IPS DF 19.7 (cell line): ENCODE results near the gene CACNG3.
A peak's percentile ranks its signal among the peaks of the same experiment; 100 is the strongest.
"Not testable (repeated sequence)": the region's sequence is repeated elsewhere in the genome, so short reads cannot be mapped to it uniquely, and the experiment has no call there.

ENCODE experiments used
- DNase-seq: peaks from one replicate; pipeline ENCODE4 v3.0.0-alpha.2; 2013; ENCODE audit warnings: low read depth, low spot score

CACNG3 gene

GRCh38 chr16:24279982-24280515, 23.9 kb downstream of the CACNG3 start:
- DNase-seq, result no peak

- DNase-seq, result no peak
These were observed 25.3 kb downstream of the CACNG3 start for GRCh38 chr16:24281466-24281865.

- DNase-seq, result no peak
These were observed 26.0 kb downstream of the CACNG3 start for GRCh38 chr16:24282141-24282540.

- no peak for DNase-seq
These were observed 30.7 kb downstream of the CACNG3 start for GRCh38 chr16:24286741-24287405.

GRCh38 chr16:24288516-24288915, 32.4 kb downstream of the CACNG3 start:
- no peak for DNase-seq

- no peak for DNase-seq
These were observed 33.1 kb downstream of the CACNG3 start for GRCh38 chr16:24289166-24289700.

- no peak for DNase-seq
These were observed 35.8 kb downstream of the CACNG3 start for GRCh38 chr16:24291932-24292331.

- DNase-seq, result no peak
These were observed 38.0 kb downstream of the CACNG3 start for GRCh38 chr16:24294131-24294530.

- DNase-seq, result no peak
These were observed 41.2 kb downstream of the CACNG3 start for GRCh38 chr16:24297375-24297774.

GRCh38 chr16:24298548-24299167, 42.5 kb downstream of the CACNG3 start:
- no peak for DNase-seq

- not testable (repeated sequence) for DNase-seq
These were observed 44.6 kb downstream of the CACNG3 start for GRCh38 chr16:24300750-24301149.

GRCh38 chr16:24302636-24303035, 46.5 kb downstream of the CACNG3 start:
- no peak for DNase-seq

- no peak for DNase-seq
These were observed 52.1 kb downstream of the CACNG3 start for GRCh38 chr16:24308200-24308599.

- DNase-seq, result no peak
These were observed 53.4 kb downstream of the CACNG3 start for GRCh38 chr16:24309258-24310142.

GRCh38 chr16:24315343-24315742, 59.2 kb downstream of the CACNG3 start:
- no peak for DNase-seq

- DNase-seq, result peak; percentile 17
These were observed 62.5 kb downstream of the CACNG3 start for GRCh38 chr16:24318680-24319079.

- no peak for DNase-seq
These were observed 63.1 kb downstream of the CACNG3 start for GRCh38 chr16:24319126-24319814.

- no peak for DNase-seq
These were observed 66.0 kb downstream of the CACNG3 start for GRCh38 chr16:24322106-24322505.

- DNase-seq, result no peak
These were observed 68.3 kb downstream of the CACNG3 start for GRCh38 chr16:24324421-24324820.

GRCh38 chr16:24328835-24329452, 72.8 kb downstream of the CACNG3 start:
- no peak for DNase-seq

GRCh38 chr16:24332178-24332577, 76.0 kb downstream of the CACNG3 start:
- no peak for DNase-seq
